Tongue (tissue), 2 donors: ENCODE measurements around the gene C22orf23. TPM values are rescaled to one million over a fixed set of nuclear protein-coding genes. Genes with fewer than 3 reads are reported as not detected.

Experiments used
- DNase-seq: peaks from one replicate; pipeline ENCODE4 v3.0.0-alpha.2; 2015
- total RNA-seq: library from RNA; depleted of rRNA; stranded (reverse); fragments of >200 nt; gene quantifications from one replicate; pipeline ENCODE4 v1.2.3, GENCODE V29; 2014

Gene C22orf23
- total RNA-seq, 1 donor from 2014 or later, result not detected

DNA sequence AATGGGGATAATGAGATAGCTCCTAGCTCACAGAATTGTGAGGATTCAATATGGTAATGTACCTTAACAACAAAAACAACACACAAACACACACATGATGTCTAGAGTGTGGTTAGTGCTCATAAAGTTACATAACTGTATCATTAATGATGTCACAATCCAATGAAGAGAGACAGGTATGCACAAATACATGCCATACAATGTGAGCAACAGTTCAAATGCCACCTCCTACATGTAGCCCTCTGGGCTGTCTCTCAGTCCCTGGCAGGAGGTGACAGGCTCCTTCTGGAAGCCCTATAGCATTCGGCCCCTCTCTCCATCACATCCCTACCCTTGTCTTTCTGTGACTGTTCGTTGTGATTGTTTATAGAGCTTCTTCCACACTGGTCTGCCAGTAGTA is 55.6 kb downstream of the C22orf23 start:
- DNase-seq, result no peak

GRCh38 chr22:37896939-37897338 is 56.5 kb downstream of the C22orf23 start:
- no peak for DNase-seq

DNA sequence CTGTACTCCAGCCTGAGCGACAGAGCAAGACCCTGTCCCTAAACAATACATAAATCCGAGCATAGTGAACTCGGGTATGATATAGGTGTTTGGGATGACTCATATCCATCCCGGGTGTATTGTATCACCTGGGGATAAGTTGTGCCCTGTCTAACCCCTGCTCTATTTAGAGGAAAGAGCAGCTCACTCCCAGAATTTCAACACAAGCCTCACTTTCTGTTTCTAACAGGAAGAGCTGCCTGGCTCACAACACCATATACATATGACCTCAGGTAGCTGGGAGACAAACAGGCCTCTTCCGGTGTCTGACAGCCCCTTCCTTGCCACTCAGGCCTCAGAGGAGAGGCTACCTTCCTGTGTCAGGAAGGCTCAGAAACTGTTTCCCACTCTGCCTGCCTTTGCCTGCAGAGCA is 57.2 kb downstream of the C22orf23 start:
- peak; percentile 41 for DNase-seq

DNA sequence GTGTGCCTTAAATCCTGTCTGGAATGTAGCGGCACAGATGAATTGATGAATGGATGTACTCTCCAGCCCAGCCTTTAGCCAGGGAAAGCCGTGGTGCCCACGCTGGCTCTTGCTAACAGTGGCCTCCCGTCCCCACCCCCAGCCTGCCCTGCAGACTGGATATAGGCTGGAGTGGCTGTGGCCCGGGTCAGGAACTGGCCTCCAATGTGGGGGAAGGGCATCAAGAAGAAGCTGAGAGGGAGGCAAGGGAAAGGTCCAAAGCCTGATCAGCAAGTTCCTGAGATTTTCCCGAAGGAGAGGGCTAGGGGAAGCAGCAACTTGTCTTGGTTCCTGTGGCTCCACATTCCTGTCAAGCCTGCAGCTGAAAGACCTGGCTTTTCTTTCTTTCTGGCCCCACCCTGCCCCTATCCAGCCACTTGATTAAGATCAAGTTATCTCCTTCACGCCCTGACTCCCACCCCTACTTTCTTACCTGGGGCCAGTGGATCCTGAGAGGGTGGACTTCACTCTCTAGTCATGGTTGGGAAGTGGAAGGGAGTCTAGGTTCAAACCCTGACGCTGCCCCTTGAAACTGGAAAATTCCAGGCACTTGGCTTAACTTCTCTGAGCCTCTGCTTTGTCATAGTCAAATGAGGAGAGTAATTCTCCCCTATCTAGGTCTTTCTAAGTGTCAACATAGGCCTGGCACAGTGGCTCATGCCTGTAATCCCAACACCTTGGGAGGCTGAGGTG is 58.3 kb downstream of the C22orf23 start:
- DNase-seq, result peak; percentile 48

GRCh38 chr22:37893583-37893983 is 59.8 kb downstream of the C22orf23 start:
- DNase-seq, result no peak

Other genes with a start within 250 kb of the C22orf23 start
- 16.7 TPM for gene GCAT, start 145.7 kb downstream of the C22orf23 start, total RNA-seq
- gene GALR3, start 130.2 kb downstream of the C22orf23 start, total RNA-seq, result not detected
- 23.5 TPM for gene ANKRD54, start 109.3 kb downstream of the C22orf23 start, total RNA-seq
- 606 TPM for gene EIF3L, start 104.2 kb downstream of the C22orf23 start, total RNA-seq
- gene MICALL1, start 47.3 kb downstream of the C22orf23 start, total RNA-seq, result 19.3 TPM
- gene POLR2F, start 98 bp upstream of the C22orf23 start, total RNA-seq, result 24.7 TPM
- 14.9 TPM for gene SOX10, start 31.0 kb upstream of the C22orf23 start, total RNA-seq
- 14.9 TPM for gene PICK1, start 103.8 kb upstream of the C22orf23 start, total RNA-seq
- not detected for gene SLC16A8, start 130.6 kb upstream of the C22orf23 start, total RNA-seq
- not detected for gene BAIAP2L2, start 157.1 kb upstream of the C22orf23 start, total RNA-seq
- 15.3 TPM for gene PLA2G6, start 228.2 kb upstream of the C22orf23 start, total RNA-seq
- 20.9 TPM for gene MAFF, start 248.4 kb upstream of the C22orf23 start, total RNA-seq